Esophagus muscularis mucosa (tissue), 4 donors: ENCODE results near the gene NPAS3.

Experiments
- EP300 ChIP-seq: sonication (generic); formaldehyde crosslinking; IDR thresholded peaks from one replicate; pipeline ENCODE4 v1.6.1; 2017; ENCODE audit warnings: antibody characterized with exemption
- POLR2A ChIP-seq: fragments of 450-650 bp; IDR thresholded peaks from one replicate; pipeline ENCODE4 v1.6.1; 2017; ENCODE audit warnings: antibody characterized with exemption, moderate library complexity, mild to moderate bottlenecking, low read depth
- TF ChIP-seq, protein P1 (sequence below), 3 experiments: fragments of 200-600 bp in 2 of 3; fragments of 450-650 bp in 1 of 3; sonication (generic) in 2 of 3; IDR thresholded peaks; one replicate each; pipeline ENCODE4 v1.5.1; 2017 to 2019; ENCODE audit warnings: antibody characterized with exemption in 3 of 3, mild to moderate bottlenecking in 2 of 3, moderate library complexity in 1 of 3

DNA sequence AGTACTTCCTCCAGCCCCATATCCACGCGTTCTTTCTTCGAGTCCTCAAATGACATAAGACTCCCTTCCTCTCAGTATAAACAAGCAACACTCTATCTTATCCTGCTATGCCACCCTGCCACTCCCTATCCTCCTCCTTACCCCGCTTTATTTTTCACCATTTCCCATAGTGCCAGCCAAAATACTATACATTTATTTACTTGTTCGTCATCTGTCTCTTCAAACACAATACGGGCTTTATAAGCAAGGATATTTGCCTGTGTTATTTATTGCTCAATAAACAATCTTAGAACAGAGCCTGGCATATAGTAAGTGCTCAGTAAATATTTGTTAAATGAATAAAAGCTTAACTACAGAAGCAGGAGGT lies 567.3 kb downstream of the NPAS3 start:
- no peak for TF ChIP-seq EP300
- TF ChIP-seq, protein P1, sequence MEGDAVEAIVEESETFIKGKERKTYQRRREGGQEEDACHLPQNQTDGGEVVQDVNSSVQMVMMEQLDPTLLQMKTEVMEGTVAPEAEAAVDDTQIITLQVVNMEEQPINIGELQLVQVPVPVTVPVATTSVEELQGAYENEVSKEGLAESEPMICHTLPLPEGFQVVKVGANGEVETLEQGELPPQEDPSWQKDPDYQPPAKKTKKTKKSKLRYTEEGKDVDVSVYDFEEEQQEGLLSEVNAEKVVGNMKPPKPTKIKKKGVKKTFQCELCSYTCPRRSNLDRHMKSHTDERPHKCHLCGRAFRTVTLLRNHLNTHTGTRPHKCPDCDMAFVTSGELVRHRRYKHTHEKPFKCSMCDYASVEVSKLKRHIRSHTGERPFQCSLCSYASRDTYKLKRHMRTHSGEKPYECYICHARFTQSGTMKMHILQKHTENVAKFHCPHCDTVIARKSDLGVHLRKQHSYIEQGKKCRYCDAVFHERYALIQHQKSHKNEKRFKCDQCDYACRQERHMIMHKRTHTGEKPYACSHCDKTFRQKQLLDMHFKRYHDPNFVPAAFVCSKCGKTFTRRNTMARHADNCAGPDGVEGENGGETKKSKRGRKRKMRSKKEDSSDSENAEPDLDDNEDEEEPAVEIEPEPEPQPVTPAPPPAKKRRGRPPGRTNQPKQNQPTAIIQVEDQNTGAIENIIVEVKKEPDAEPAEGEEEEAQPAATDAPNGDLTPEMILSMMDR (IDR thresholded peaks at IDR 0.05) = no peak
- no peak for TF ChIP-seq POLR2A
